HepG2 (cell line): ENCODE data around the gene TCF23. TPM values are rescaled to one million over a fixed set of nuclear protein-coding genes. Genes with fewer than 3 reads are reported as not detected.

Experiments
- HMGA1 ChIP-seq: sonication (generic); formaldehyde crosslinking; conservative IDR thresholded peaks from 2 replicates; pipeline ENCODE4 v1.4.0; 2020; ENCODE audit warnings: missing genetic modification reagents
- SUZ12 ChIP-seq: fragments of 150-350 bp; IDR thresholded peaks from 2 replicates; pipeline ENCODE4 v1.6.1; 2014; ENCODE audit warnings: low read depth, low read length
- ZNF101 ChIP-seq: sonication (generic); formaldehyde crosslinking; IDR thresholded peaks from 2 replicates; pipeline ENCODE4 v1.4.0; 2020; ENCODE audit warnings: mild to moderate bottlenecking, low read depth, missing genetic modification reagents, borderline replicate concordance
- ZNF260 ChIP-seq: sonication (generic); formaldehyde crosslinking; IDR thresholded peaks from 2 replicates; pipeline ENCODE4 v1.4.0; 2020; ENCODE audit warnings: missing genetic modification reagents, low read depth, mild to moderate bottlenecking, borderline replicate concordance
- ZNF598 ChIP-seq: sonication (generic); formaldehyde crosslinking; IDR thresholded peaks from 2 replicates; pipeline ENCODE4 v1.5.1; 2020; ENCODE audit warnings: mild to moderate bottlenecking, missing genetic modification reagents, borderline replicate concordance
- polyA plus RNA-seq, 8 experiments: library from polyadenylated mRNA; depleted of rRNA in 3 of 8; stranded (reverse) in 7 of 8; unstranded in 1 of 8; fragments of >200 nt; fragmentation: Illumina TruSeq in 4 of 8; extraction: Trizol in 4 of 8; gene quantifications; 2 replicates each; pipeline versions ENCODE4 v1.2.1 to v1.2.3, GENCODE V29; 2011 to 2016; ENCODE audit warnings: low read depth in 4 of 8, missing spikeins in 1 of 8, mixed read lengths in 1 of 8; ENCODE audit not compliant: insufficient read depth in 1 of 8
- total RNA-seq, 5 experiments: library from RNA; depleted of rRNA; stranded (reverse); fragments of >200 nt; fragmentation: Illumina TruSeq; extraction: Trizol; gene quantifications; 2 replicates each; pipeline ENCODE4 v1.2.3, GENCODE V29; 2016; ENCODE audit warnings: low read depth in 1 of 5
- TF ChIP-seq, protein P1 (sequence below), 2 experiments: sonication (generic) in 1 of 2; formaldehyde crosslinking in 1 of 2; IDR thresholded peaks; 2 replicates each; pipeline versions ENCODE4 v1.5.1 to v1.6.1; 2011 to 2020; ENCODE audit warnings: borderline replicate concordance in 1 of 2, low read depth in 1 of 2, low read length in 1 of 2, mild to moderate bottlenecking in 1 of 2, missing genetic modification reagents in 1 of 2, moderate library complexity in 1 of 2
- TF ChIP-seq, protein P2 (sequence below): sonication (generic); formaldehyde crosslinking; IDR thresholded peaks from 2 replicates; pipeline ENCODE4 v1.4.0; 2020; ENCODE audit warnings: mild to moderate bottlenecking, missing genetic modification reagents
- TF ChIP-seq, protein P3 (sequence below): sonication (generic); formaldehyde crosslinking; IDR thresholded peaks from 2 replicates; pipeline ENCODE4 v1.9.0; 2022; ENCODE audit warnings: low read depth, missing genetic modification reagents
- TF ChIP-seq, protein P4 (sequence below): sonication (generic); formaldehyde crosslinking; IDR thresholded peaks from 2 replicates; pipeline ENCODE4 v1.5.1; 2020; ENCODE audit warnings: missing genetic modification reagents, mild to moderate bottlenecking, borderline replicate concordance
- TF ChIP-seq, protein P5 (sequence below): sonication (generic); formaldehyde crosslinking; IDR thresholded peaks from 2 replicates; pipeline ENCODE4 v1.5.0; 2020; ENCODE audit warnings: mild to moderate bottlenecking, missing genetic modification reagents, borderline replicate concordance
- TF ChIP-seq, protein P6 (sequence below): IDR thresholded peaks from 2 replicates; pipeline ENCODE4 v1.6.1; 2016; ENCODE audit warnings: missing genetic modification reagents, missing compliant biosample characterization
- TF ChIP-seq, protein P7 (sequence below): sonication (generic); formaldehyde crosslinking; IDR thresholded peaks from 2 replicates; pipeline ENCODE4 v1.8.1; 2023; ENCODE audit warnings: mild to moderate bottlenecking, inconsistent platforms, moderate library complexity, missing genetic modification reagents, borderline replicate concordance

TCF23 gene
- total and polyA plus RNA-seq, 2 of the 13 experiments (the other 11 are each of a cell fraction or from before 2014, with no cell fraction given): 0.02 to 1.4 TPM

DNA sequence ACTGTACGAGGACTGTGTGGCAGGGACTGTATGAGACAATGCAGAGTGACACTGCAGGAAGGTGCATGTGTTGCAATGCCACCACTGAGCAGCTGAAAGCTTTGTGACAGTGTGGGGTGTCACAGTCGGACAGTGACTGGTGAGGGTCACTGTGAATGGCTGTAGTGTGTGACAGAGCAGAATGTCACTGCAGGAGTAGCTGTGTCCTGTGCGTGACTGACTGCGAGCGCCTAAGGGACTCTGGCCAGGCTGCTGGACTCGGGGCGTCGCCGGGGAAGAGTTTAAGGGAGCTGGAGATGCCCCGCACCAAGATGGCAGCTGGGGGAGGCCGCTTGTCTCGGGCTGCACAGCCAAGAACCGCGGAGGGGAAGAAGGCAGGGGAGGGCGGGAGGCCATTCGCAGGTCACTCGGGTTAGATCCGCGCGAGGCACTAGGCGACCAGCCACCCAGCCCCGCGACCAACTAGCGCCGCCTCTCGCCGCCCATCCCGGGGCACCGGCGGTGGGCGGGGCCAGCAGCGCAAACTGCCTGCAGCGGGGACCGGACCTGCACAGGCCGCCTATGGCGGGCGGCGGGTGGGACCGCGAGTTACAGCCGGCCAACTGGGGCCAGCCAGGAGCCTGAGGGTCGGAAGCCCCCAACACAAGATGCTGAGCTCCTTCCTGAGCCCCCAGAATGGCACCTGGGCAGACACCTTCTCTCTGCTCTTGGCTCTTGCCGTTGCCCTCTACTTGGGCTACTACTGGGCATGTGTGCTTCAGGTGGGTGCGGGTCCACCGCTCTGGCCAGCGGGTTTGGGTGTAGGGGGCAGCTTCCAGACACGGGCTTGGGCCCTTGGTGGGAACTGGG lies 25.3 kb upstream of the TCF23 start, which contains the start of gene ABHD1 (continued):
- TF ChIP-seq, protein P1, sequence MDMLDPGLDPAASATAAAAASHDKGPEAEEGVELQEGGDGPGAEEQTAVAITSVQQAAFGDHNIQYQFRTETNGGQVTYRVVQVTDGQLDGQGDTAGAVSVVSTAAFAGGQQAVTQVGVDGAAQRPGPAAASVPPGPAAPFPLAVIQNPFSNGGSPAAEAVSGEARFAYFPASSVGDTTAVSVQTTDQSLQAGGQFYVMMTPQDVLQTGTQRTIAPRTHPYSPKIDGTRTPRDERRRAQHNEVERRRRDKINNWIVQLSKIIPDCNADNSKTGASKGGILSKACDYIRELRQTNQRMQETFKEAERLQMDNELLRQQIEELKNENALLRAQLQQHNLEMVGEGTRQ (IDR thresholded peaks at IDR 0.05; ENCODE audit: low read depth, low read length): 0 out of 2 replicates have a peak, but pooled peaks have one; percentile 19
- TF ChIP-seq, protein P1 (CRISPR knock-in tag; IDR thresholded peaks at IDR 0.05; ENCODE audit: borderline replicate concordance): no peak; the same call in 1 of the 2 replicates
- TF ChIP-seq, protein P2, sequence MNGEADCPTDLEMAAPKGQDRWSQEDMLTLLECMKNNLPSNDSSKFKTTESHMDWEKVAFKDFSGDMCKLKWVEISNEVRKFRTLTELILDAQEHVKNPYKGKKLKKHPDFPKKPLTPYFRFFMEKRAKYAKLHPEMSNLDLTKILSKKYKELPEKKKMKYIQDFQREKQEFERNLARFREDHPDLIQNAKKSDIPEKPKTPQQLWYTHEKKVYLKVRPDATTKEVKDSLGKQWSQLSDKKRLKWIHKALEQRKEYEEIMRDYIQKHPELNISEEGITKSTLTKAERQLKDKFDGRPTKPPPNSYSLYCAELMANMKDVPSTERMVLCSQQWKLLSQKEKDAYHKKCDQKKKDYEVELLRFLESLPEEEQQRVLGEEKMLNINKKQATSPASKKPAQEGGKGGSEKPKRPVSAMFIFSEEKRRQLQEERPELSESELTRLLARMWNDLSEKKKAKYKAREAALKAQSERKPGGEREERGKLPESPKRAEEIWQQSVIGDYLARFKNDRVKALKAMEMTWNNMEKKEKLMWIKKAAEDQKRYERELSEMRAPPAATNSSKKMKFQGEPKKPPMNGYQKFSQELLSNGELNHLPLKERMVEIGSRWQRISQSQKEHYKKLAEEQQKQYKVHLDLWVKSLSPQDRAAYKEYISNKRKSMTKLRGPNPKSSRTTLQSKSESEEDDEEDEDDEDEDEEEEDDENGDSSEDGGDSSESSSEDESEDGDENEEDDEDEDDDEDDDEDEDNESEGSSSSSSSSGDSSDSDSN (CRISPR knock-in tag): peak; percentile 60
- no peak for TF ChIP-seq SUZ12
- TF ChIP-seq, protein P3, sequence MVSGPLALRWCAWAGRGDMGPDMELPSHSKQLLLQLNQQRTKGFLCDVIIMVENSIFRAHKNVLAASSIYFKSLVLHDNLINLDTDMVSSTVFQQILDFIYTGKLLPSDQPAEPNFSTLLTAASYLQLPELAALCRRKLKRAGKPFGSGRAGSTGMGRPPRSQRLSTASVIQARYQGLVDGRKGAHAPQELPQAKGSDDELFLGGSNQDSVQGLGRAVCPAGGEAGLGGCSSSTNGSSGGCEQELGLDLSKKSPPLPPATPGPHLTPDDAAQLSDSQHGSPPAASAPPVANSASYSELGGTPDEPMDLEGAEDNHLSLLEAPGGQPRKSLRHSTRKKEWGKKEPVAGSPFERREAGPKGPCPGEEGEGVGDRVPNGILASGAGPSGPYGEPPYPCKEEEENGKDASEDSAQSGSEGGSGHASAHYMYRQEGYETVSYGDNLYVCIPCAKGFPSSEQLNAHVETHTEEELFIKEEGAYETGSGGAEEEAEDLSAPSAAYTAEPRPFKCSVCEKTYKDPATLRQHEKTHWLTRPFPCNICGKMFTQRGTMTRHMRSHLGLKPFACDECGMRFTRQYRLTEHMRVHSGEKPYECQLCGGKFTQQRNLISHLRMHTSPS (CRISPR knock-in tag): no peak; the same call in 1 of the 2 replicates
- no peak for TF ChIP-seq HMGA1 (CRISPR knock-in tag)
- TF ChIP-seq, protein P4, sequence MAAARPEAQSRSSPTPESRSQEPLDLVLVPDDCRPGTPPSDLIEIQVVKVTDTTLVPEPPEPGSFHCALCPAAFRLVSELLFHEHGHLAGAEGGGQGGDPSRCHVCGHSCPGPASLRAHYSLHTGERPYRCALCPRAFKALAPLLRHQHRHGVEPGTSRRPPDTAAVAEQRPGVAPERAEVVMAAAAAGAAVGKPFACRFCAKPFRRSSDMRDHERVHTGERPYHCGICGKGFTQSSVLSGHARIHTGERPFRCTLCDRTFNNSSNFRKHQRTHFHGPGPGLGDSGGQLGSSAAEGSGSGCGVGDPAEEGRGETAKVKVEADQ (CRISPR knock-in tag): no peak
- TF ChIP-seq ZNF260 (CRISPR knock-in tag): no peak
- TF ChIP-seq ZNF598: no peak
- no peak for TF ChIP-seq ZNF101
- TF ChIP-seq, protein P5, sequence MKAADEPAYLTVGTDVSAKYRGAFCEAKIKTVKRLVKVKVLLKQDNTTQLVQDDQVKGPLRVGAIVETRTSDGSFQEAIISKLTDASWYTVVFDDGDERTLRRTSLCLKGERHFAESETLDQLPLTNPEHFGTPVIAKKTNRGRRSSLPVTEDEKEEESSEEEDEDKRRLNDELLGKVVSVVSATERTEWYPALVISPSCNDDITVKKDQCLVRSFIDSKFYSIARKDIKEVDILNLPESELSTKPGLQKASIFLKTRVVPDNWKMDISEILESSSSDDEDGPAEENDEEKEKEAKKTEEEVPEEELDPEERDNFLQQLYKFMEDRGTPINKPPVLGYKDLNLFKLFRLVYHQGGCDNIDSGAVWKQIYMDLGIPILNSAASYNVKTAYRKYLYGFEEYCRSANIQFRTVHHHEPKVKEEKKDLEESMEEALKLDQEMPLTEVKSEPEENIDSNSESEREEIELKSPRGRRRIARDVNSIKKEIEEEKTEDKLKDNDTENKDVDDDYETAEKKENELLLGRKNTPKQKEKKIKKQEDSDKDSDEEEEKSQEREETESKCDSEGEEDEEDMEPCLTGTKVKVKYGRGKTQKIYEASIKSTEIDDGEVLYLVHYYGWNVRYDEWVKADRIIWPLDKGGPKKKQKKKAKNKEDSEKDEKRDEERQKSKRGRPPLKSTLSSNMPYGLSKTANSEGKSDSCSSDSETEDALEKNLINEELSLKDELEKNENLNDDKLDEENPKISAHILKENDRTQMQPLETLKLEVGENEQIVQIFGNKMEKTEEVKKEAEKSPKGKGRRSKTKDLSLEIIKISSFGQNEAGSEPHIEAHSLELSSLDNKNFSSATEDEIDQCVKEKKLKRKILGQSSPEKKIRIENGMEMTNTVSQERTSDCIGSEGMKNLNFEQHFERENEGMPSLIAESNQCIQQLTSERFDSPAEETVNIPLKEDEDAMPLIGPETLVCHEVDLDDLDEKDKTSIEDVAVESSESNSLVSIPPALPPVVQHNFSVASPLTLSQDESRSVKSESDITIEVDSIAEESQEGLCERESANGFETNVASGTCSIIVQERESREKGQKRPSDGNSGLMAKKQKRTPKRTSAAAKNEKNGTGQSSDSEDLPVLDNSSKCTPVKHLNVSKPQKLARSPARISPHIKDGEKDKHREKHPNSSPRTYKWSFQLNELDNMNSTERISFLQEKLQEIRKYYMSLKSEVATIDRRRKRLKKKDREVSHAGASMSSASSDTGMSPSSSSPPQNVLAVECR (CRISPR knock-in tag): peak; percentile 72
- TF ChIP-seq, protein P6, sequence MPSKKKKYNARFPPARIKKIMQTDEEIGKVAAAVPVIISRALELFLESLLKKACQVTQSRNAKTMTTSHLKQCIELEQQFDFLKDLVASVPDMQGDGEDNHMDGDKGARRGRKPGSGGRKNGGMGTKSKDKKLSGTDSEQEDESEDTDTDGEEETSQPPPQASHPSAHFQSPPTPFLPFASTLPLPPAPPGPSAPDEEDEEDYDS (CRISPR knock-in tag): peak; percentile 51; the same call in 1 of the 2 replicates
- TF ChIP-seq, protein P7, sequence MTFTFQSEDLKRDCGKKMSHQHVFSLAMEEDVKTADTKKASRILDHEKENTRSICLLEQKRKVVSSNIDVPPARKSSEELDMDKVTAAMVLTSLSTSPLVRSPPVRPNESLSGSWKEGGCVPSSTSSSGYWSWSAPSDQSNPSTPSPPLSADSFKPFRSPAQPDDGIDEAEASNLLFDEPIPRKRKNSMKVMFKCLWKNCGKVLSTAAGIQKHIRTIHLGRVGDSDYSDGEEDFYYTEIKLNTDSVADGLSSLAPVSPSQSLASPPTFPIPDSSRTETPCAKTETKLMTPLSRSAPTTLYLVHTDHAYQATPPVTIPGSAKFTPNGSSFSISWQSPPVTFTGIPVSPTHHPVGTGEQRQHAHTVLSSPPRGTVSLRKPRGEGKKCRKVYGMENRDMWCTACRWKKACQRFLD (CRISPR knock-in tag): peak; percentile 32; the same call in 1 of the 2 replicates
